ENCODE data around the gene EZR.

The EZR gene

DNA sequence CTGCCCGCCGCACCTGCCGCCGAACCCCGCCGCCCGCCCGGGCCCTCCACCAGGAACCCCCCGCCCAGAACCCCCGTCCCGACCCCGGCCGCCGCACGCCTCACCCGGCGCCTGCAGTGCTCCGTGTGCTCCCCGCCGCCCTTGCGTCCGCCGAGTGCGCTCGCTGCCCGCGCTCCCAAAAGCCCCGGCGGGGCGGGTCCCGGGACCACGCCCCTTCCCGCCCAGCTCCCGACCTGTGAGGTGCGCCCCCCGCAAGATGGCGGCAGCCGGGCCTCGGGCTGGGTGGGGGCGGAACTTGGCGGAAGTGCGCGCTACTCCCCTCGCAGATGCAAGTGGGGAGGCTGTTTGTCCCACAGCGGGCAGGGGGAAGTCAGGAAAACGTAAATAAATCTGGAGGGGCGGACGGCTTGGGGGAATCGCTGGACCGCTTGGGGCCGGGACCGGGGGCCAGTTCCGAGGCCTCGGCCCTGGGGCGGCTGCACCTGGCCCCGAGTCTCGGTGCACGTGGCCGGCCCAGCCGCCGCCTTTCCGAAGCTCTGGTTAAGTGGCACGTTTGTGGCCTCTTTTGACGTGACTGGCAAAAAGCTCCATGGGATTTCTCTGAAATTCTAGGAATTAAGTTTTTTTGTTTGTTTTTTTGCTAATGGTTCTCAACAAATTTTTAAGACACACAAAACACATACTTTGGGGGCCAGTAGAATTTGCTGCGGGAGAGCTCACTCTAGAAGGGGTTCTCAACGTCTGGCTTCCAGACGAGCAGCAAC is at the start of gene EZR:
Gene EZR, minus strand, starts transcription at position 156 of the 764 bp plus-strand sequence. CDS start 1,275 bp downstream, outside the sequence.
- DNase-seq (ENCODE audit: low spot score), result peak; percentile 23

- no peak for DNase-seq (ENCODE audit: low spot score)
Measured at GRCh38 chr6:158868122-158868480, 48.9 kb upstream of the EZR start.

DNA sequence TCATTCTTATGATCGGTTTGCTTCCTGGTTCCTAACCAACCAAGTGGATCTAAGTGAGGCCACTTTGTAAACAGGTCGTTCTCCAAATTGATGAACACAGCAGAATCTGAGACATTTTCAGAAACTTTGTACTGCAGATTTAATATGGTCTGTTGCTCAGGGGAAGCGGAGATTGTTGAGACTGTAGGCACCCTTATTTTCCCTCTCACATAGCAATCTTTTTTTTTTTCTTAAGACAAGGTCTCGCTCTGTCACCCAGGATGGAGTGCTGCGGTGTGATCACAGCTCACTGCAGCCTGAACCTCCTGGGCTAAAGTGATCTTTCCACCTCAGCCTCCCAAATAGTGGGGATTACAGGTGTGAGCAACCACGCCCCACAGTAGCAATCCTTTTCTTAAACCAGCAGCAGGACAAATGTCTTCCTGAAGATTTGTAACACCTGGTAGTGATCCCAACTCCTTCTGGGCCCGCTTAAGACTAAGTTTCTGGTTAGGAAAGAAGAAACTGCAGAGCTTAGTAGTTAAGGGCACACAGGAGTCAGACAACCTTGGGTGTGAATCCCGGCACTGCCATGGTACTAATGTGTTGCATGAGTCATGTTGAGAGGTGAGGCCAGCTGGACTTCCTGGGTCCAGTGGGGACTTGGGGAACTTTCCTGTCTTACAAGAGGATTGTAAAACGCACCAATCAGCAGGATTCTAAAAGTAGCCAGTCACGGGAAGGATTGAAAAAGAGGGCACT is 48.4 kb upstream of the EZR start:
- no peak for DNase-seq (ENCODE audit: low spot score)

DNA sequence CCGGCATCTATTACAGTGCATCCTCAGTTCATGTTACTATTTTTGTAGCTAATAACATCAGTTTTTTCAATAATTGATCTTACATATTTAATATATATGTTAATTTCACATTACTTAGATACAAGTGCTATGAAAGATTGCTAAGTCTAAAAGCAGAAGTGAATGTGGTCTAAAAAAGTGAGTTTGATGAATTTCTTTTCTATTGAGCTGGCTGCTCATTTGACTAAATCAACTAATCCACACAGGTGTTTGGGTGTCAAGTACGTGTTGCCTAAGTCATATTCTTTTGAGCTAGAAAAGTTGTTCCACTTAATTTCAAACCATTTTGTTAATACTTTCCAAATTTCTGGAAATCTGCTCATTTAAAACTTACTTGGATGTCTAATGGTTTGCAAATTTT is 46.6 kb upstream of the EZR start:
- no peak for DNase-seq (ENCODE audit: low spot score)

DNA sequence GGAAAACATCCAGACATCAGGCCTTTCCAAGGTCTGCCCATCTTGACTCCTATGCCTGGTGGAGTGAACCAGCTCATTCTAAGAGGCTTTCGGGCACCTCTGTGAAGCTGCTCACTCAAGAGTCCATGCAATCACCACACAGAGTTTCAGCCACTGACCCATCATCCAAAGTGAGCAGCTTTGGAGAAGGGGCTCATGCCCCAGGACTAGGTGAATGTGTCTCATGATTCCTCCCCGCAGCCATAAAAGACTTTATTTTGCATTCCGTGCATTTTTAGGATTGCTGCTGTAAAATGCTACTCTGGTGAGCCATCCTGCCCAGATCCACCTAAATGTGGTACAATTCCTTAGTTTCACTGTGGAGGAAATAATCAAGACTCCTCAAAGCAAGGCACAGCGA is 44.5 kb upstream of the EZR start:
- DNase-seq (ENCODE audit: low spot score), result no peak

DNA sequence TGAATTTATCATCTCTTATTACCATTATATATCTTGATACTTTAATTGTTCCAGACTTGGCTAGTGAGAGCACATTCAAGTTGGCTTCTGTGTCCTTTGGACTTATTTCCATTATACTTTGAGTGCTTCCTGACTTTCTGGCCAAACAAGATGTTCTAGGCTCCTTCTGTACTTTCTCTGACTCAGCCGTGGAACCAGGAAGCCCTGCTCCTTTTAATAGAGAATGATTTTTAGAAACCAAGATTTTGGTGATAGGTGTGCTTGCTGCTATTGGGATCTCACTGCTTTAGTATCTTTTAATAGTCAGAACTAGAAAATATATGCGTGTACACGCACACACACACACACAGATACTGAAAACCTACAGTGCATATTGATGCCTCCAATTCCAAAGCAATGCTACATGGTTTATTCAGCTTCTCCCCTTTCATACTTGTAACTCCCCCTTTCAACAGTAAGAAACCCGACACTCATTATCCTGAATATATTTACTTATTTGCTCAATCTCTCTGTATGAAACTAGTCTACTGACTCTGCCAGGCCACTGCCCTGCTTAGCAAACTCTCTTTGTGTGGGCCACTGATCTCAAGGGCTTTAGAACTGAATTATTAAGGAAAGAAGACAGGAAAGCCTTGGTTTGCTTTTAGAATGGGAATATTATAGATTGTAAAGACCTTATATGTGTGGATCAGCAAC is 42.7 kb upstream of the EZR start:
- no peak for DNase-seq (ENCODE audit: low spot score)

DNA sequence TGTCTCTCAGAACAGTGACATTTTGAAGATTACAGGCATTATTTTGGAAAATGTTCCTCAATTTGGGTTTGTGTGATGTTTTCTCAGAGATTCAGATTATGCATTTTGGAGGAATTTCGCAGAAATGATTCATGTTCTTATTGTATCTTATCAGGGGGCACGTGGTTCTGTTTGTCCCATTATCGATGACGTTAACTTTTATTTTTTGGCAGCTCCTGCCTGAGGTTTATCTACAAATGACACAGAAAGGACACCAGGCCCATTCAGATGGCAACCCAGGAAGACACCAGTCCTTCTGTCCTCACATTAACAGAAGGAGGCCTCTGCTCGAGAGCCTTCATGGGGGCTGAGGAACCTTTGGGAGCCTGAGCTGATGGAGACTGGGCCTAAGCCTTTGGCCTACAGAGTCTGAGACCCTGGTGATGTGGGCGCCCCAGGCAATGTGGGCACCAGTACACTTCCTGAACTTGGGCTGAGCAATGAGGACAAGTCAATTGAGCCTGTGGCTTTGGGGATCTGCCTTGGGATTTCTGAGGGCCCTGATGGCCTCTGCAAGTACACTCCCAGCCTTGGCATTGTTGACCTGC is 41.2 kb upstream of the EZR start:
- no peak for DNase-seq (ENCODE audit: low spot score)

DNA sequence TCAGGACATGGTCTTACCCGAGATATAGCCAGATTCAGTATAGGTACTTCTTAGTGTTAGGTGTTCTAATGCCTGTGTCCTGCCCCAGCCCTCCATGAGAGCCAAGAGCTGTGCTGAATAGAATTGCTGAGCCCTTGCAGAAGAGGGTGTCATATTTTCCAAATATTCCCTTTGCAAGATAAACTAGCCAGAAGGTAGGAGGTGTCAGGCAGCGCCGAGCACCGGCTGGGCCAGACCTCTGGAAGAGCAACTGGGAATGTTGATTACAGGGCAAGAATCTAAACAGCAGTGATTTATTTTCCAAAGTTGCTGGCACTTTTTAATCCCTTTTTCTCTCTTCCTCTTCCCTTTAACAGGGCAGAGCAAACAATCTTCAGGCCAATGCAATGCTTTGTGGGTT is 37.1 kb upstream of the EZR start:
- no peak for DNase-seq (ENCODE audit: low spot score)

DNA sequence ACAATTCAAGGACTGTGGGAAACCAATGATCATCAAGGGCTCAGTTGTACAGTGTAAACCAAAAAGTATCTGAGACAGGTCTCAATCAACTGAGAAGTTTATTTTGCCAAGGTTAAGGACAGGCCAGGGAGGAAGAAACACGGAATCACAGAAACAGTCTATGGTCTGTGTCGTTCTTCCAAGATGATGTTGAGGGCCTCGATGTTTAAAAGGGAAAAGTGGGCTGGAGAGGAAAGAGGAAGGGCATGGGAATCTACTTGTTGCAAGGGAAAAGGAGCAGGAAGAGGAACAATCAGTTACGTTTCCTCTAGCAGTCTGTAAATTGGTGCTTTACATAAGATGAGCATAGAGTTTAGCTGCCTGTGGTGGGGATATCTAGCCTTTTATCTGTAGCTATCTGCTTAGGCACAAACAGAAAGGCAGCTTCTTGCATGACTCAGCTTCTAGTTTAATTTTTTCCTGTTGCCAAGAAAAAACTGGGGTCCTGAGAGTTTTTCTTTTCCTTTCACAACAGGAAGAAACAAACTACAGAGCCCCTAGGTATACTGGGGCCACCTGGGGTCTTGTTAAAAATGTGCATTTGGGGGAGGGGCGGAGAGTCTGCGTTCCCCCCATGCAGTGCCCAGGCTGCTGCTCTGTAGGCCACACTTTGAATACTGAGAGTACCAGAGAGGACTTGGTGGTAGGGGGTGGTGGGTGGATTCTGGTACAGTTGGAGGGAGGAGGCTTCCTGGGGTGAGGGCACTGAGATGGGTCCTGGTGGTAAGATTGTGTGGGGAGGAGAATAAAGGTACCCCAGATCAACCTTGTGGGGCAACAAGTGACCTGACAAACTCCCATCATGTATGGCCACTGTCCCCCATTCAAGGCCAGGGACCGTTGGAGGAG is 35.3 kb upstream of the EZR start:
- no peak for DNase-seq (ENCODE audit: low spot score)

DNA sequence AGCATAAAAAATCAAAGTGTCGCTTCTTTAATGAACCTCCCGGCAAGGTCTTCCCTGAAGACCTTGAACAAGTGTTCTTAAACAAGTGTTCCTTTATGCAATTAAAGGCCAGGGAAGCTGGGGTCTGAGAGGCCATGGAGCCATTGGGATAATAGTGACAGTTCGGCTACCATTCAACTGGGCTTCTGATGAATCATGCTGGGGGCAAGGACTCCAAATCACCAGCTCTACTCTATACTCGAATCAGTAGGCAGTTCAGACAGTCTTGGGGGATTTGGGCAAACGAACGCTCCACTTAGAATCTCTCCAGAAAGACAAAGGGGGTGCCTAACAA is 34.7 kb upstream of the EZR start:
- DNase-seq (ENCODE audit: low spot score), result no peak

DNA sequence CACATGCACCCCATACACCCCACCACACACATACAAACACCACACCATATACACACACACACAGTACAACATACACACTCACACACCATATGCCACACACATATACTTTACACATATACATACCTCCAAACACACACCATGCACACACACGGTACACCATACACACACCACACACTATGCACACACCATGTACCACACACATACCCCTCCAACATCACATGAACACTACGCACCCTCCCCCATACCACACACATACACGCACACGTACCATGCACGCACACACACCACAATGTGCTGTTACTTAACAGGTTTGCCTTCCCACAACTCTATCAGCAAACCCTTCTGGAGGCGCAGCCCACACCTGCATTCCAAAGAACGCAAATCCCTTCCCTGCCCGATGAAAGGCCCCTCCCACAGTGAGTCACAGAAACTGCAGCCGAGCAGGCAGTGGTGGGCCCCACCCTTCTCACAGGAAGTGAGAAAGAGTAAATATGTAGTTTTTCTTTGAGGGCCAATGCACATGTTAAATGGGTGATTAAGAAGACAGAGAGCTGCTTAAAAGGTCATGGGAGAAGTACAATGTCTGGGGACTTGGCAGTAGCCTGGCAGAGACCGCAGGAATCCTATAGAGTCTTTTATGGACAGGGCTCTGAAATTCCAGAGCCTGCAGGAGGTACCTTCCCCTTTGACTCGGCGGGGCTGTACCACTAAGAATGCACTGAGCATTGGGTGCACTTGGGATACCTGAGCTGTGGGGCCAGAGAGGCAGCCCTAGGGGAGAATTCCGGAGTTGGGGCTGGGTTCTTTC is 34.1 kb upstream of the EZR start:
- no peak for DNase-seq (ENCODE audit: low spot score)

DNA sequence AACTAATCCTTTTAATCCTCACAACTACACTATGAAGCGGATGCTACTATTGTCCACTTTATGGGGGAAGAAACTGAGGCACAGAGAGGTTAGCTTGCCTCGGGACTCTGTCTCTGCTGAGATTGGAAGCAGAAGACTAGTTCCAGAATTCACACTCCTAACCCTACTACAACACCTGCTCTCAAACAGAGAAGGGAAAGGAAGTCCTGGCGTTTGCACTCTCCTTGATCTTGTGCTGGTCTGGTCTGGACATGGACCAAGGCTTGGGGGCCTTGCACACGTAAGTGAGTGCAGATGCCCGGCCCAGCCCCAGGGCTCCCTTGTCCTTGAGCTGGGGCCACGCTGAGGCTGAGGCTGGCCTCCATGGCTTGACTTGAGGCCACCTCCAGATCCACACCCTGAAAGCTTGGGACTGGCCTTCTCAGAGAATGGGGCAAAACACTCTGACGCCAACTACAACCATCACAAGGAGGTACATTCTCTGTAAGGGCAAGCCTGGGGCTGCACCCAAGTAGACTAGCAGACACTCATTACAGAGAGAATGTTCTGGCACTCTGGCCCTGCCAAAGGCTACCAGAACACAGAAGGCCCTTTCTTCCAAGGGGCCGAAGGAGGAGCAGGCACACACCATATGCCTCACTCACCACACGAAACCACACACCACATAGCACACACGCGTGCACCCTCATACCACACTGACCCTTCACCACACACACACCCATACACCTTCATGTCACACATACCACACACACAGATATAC is 33.3 kb upstream of the EZR start:
- DNase-seq (ENCODE audit: low spot score), result no peak

- DNase-seq (ENCODE audit: low spot score), result no peak
Measured at GRCh38 chr6:158850807-158851115, 31.6 kb upstream of the EZR start.

- no peak for DNase-seq (ENCODE audit: low spot score)
Measured at GRCh38 chr6:158849899-158850806, 31.0 kb upstream of the EZR start.

DNA sequence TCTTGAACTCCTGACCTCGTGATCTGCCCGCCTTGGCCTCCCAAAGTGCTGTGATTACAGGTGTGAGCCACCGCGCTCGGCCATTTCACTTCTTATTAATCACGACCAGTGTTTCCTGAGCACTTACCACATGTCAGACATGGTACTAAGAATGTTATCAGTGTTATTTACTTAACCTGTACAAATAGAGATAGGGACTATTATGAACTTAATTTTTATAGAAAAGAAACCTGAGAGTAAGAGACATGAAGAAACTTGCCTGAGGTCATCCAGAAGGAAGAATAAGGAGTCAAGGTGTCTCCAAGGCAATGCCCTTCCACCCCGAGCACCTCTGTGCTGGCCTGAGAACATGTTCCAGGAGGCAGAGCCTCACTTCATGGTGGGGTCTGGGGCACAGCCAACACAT is 29.3 kb upstream of the EZR start:
- no peak for DNase-seq (ENCODE audit: low spot score)

GRCh38 chr6:158847786-158848185 is 28.6 kb upstream of the EZR start:
- DNase-seq (ENCODE audit: low spot score), result no peak

DNA sequence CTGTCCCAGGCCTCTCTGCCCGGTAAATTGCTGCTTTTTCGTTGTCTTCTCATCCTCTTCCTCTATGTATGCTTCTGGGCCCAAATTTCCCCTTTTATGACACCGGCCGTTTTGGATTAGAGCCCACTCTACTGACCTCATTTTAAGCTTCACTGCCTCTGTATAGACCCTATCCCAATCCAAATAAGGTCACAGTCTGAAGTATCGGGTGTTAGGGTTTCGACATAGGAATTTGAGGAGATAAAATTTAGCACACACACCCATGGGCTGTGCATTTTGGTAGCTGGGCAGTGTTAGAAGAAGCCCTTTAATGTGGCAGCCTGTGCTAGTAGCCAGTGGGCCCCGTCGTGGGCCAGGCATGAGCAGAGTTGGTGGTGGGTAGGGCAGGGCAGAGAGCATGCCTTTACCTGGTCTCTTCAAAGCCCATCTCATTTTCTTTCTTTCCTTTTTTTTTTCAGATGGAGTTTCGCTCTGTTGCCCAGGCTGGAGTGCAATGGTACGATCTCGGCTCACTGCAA is 27.9 kb upstream of the EZR start:
- no peak for DNase-seq (ENCODE audit: low spot score)

DNA sequence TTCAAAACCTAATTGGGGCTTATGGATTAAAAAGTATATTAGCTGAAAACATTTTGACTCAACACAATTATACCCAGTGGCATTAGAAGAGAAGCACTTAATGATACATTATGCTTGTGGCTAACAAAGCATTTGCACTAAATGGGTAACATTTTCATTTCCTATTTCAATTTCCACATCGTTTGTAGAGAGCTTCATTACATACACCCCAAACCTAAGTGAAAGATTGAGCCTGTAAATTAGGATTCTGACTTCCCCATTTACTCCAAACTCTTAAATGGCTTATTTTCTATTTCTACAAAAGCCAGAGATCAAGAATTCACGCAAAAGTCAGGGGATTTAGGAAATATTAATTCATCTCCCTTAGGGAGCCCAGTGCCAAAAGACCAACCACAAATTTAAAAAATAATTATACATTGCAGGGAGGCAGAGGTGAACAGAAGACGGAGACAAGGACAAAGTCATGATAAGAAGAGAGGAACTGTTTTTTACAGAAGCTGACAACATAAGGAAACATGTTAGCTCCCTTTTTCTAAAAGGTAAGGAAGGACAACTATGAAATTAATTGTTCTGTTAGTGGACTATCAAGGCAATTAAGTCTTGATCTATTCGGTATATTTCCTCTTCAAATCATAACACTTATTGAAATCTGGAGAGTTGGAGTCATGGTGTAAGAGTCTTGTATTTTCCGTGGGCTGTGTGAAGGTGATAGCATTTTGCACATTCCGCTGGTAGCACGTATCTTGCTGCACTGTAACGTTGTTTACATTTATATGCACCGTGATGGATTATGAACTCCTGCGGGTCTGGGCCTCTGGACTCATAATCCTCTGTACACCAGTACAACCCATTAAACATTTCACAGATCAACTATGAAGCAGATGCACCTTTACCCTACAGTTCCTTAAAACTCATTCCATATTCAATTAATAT is 24.8 kb upstream of the EZR start:
- no peak for DNase-seq (ENCODE audit: low spot score)
